Tibial artery (tissue), 4 donors: Measurements from ENCODE around the gene CBX7.

Experiments used
- DNase-seq, 2 donors: peaks; one replicate each; pipeline ENCODE4 v3.0.0-alpha.2; 2019
- H3K27ac ChIP-seq, 2 donors: fragments of 200-600 bp; sonication (generic) in 1 of 2; 1 replicate in 1 of 2; 2 replicates in 1 of 2; pipeline ENCODE4 v1.5.1; 2018 to 2019; ENCODE audit warnings: mild to moderate bottlenecking in 1 of 2
- H3K27me3 ChIP-seq, 2 donors: fragments of 200-600 bp; sonication (generic) in 1 of 2; one replicate each; pipeline versions ENCODE4 v1.5.1 to v1.6.0; 2016 to 2019
- H3K36me3 ChIP-seq, 3 donors: fragments of 200-600 bp; sonication (generic) in 2 of 3; one replicate each; pipeline ENCODE4 v1.5.1; 2016 to 2019; ENCODE audit warnings: mild to moderate bottlenecking in 2 of 3
- H3K4me1 ChIP-seq, 4 donors: fragments of 200-600 bp; sonication (generic) in 2 of 4; 1 replicate in 3 of 4; 2 replicates in 1 of 4; pipeline ENCODE4 v1.5.1; 2016 to 2019
- H3K4me3 ChIP-seq, 2 donors: fragments of 200-600 bp; sonication (generic) in 1 of 2; 1 replicate in 1 of 2; 2 replicates in 1 of 2; pipeline ENCODE4 v1.5.1; 2018 to 2019; ENCODE audit warnings: mild to moderate bottlenecking in 2 of 2
- H3K9me3 ChIP-seq, 3 donors: fragments of 200-600 bp; sonication (generic) in 1 of 3; one replicate each; pipeline ENCODE4 v1.5.1; 2016 to 2019
- CTCF ChIP-seq, 2 experiments: fragments of 200-600 bp in 1 of 2; fragments of 450-650 bp in 1 of 2; IDR thresholded peaks; one replicate each; pipeline ENCODE4 v1.5.1; 2017 to 2019; ENCODE audit warnings: antibody characterized with exemption in 2 of 2, mild to moderate bottlenecking in 1 of 2, moderate library complexity in 1 of 2
- intact Hi-C: fragments of 100-400 bp; cut with DNase I; formaldehyde crosslinking; loops from one replicate; pipeline ENCODE4 v1.15.0; 2023; ENCODE audit warnings: low total_unique reads

CBX7 gene

GRCh38 chr22:39142088-39142680 lies 10.3 kb downstream of the CBX7 start:
- H3K27me3 ChIP-seq = no peaks in the 10 kb centered on the region
- no peak overlapping the region for H3K27ac ChIP-seq
- intact Hi-C loops = no loop called here
- peaks cover 12 to 39% (median 28%) of the 10 kb centered on the region in 3 donors for H3K36me3 ChIP-seq
- DNase-seq = no peak
- H3K4me1 ChIP-seq = peaks cover 0 to 47% (median 31%) of the 10 kb centered on the region in 4 donors
- no peaks in the 10 kb centered on the region for H3K9me3 ChIP-seq
- TF ChIP-seq CTCF (IDR thresholded peaks at IDR 0.05) = no peak
- no peak overlapping the region for H3K4me3 ChIP-seq

DNA sequence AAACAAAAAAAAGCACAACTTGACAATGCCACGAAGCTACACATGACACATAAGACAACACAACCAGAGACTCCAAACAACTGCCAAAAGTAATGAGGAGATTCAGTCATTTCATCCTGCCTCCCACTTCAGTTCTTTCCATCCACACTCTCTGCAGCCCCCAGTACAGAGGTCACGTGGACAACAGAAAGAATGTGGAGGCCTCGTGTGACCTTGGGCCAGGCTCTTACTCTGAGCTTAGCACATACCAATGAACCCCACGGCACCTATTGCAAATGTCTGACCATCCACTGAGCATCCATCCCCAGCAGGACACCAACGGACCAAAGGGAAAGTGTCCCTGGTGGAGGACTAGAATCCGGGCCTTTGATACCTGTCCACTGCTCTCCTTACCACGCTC lies 12.5 kb downstream of the CBX7 start:
- no peak for DNase-seq
- no peaks in the 10 kb centered on the region for H3K27me3 ChIP-seq
- no peaks in the 10 kb centered on the region for H3K9me3 ChIP-seq
- H3K4me1 ChIP-seq = peaks cover 0 to 36% (median 21%) of the 10 kb centered on the region in 4 donors
- H3K36me3 ChIP-seq = peaks cover 19 to 57% (median 44%) of the 10 kb centered on the region in 3 donors
- TF ChIP-seq CTCF (IDR thresholded peaks at IDR 0.05) = no peak
- H3K4me3 ChIP-seq = no peak overlapping the region
- H3K27ac ChIP-seq = no peak overlapping the region
- intact Hi-C loops = no loop called here

DNA sequence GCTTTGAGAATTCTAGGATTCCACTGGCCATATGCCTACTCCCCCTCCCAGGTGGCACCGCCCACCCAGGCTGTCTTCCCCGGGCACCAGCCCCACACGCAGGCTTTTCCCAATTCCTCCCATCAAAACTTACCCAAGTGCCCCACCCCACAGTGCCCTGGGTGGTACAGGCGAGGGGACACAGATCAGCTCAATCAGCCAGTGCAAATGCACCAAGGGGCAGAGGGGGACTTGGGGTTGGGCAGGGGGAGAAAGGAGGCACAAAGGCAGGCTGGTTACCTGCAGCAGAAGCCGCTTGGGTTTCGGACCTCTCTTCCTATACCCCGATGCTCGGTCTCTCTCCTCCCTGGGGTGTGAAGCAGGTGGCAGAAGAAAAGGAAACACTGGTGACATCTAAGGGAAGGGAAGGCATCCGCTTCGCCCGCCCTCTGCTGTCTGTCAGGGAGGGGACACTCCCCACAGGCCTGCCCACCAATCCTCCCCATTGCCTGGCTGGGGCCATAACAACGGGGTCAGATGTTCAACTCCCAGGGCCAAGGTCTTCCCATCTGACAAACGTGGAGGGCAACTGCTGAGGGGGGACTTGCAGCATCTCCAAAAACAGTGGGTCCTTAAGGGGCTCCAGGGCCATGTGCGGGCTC lies 14.0 kb downstream of the CBX7 start:
- peaks cover 29 to 72% (median 58%) of the 10 kb centered on the region in 3 donors for H3K36me3 ChIP-seq
- TF ChIP-seq CTCF (IDR thresholded peaks at IDR 0.05) = no peak
- no peak for DNase-seq
- H3K4me3 ChIP-seq = no peak overlapping the region
- H3K27me3 ChIP-seq = no peaks in the 10 kb centered on the region
- peaks cover 0 to 23% (median 9%) of the 10 kb centered on the region in 4 donors for H3K4me1 ChIP-seq
- intact Hi-C loops = no loop called here
- no peak overlapping the region for H3K27ac ChIP-seq
- no peaks in the 10 kb centered on the region for H3K9me3 ChIP-seq

DNA sequence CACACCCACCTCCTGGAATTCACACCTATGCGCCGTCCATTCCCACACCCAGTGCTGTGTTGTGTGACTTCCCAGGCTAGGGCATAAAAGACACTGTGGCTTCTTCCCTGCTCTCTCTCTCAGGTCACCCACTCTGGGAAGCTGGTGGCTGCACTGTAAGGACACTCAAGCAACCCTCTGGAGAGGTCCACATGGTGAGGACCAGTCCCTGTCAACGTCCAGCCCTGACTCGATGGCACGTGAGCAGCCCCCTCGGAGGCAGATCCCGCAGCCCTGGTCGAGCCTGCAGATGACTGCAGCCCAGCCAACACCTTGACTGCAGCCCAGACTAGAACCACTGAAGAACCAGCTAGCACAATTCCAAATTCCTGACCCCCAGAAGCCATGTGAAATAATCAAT lies 16.2 kb downstream of the CBX7 start:
- Histone ChIP-seq H3K4me3 (no peak overlapping the region), H3K27me3 (no peaks in the 10 kb centered on the region), H3K27ac (no peak overlapping the region), H3K4me1 (peaks cover 0 to 16% (median 5%) of the 10 kb centered on the region in 4 donors), H3K36me3 (peaks cover 51 to 92% (median 78%) of the 10 kb centered on the region in 3 donors), H3K9me3 (no peaks in the 10 kb centered on the region)
- intact Hi-C loops = no loop called here
- peak in 1 of 2 donors; percentile 58 for DNase-seq
- no peak for TF ChIP-seq CTCF (IDR thresholded peaks at IDR 0.05)

DNA sequence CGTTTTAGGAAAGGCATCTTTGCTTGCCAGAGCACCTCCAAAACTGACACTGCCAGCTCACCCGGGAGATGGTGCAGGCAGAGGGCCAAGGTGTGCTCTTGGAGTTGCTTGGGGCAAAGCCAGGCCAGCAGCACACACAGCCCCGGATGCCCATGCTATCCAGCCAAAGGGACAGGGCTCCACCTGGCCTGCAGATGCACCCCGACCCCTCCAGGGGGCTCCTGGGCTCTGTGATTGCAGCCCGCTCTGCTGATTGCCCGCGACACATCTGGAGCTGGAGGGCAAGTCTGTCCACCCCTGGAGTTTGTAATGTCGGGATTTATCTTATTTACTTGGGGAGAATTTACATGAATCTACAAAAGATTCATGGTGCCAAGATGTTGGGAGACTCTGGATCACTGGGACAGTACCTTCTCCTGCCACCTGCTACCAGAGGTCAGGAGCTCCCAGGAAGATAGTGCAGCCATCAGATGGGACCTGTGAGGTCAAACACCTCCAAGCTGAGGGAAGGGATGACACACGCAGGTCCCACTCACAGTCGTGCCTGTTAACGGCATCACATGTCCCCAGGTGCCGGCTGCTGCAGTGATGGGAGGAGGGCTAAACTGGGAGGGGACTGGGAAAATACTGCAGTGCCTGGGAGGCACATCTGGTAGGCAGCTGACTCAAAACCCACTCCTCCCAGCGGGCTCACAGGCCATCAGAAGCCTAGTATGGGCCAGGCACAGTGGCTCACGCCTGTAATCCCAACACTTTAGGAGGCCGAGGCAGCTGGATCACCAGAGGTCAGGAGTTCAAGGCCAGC lies 17.2 kb downstream of the CBX7 start:
- DNase-seq = peak in 1 of 2 donors; percentile 40
- Histone ChIP-seq H3K36me3 (peaks cover 52 to 92% (median 80%) of the 10 kb centered on the region in 3 donors), H3K9me3 (no peaks in the 10 kb centered on the region), H3K4me1 (peaks cover 0 to 9% (median 4%) of the 10 kb centered on the region in 4 donors), H3K27ac (no peak overlapping the region), H3K4me3 (no peak overlapping the region), H3K27me3 (no peaks in the 10 kb centered on the region)
- no peak for TF ChIP-seq CTCF (IDR thresholded peaks at IDR 0.05)
- intact Hi-C loops = no loop called here
